ENCODE results near the gene NFATC2.

GRCh38 chr20:51342510-51343236, 199.8 kb downstream of the NFATC2 start:
- no peak for TF ChIP-seq CTCF (IDR thresholded peaks at IDR 0.05; ENCODE audit: insufficient read depth, low read length)
- no peak for TF ChIP-seq POLR2AphosphoS5 (IDR thresholded peaks at IDR 0.05; ENCODE audit: low read depth)
- TF ChIP-seq REST (IDR thresholded peaks at IDR 0.05; ENCODE audit: insufficient replicate concordance, low read depth), result no peak
- no peak for TF ChIP-seq SPI1 (IDR thresholded peaks at IDR 0.05; ENCODE audit: borderline replicate concordance, low read depth)

Data from HL-60 (cell line).